ENCODE measurements around the gene SPIRE1. TPM values are rescaled to one million over a fixed set of nuclear protein-coding genes. Genes with fewer than 3 reads are reported as not detected.

Gene SPIRE1
- total and polyA plus RNA-seq, 8 donors: 3.1 to 24.4 (median 8.4) TPM

DNA sequence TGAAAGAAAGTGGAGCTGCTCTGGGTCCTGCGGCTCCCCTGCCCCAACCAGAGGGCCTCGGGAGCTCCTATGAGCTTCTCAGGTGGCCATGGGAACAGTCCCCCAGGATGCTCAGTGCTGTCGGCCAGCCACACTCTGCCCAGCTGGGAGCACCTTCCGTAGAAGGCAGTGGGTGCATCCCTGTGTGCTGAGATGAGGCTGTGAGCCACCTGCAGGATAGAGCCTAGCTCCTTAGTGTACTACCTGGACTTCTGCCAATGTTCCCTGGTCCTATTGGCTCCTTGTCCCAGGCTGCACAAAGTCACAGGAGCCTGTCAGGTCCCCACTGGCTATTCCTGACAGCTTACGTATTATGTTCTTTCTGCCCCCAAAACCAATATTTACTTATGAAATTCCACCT is 234.1 kb downstream of the SPIRE1 start:
- H3K4me1 ChIP-seq: peaks cover 5 to 20% (median 17%) of the 10 kb centered on the region in 4 donors
- peak in 1 of 2 donors; percentile 46 for DNase-seq
- H3K9me3 ChIP-seq: no peaks in the 10 kb centered on the region
- peaks cover 0 to 24% (median 11%) of the 10 kb centered on the region in 4 donors for H3K36me3 ChIP-seq
- WGBS, 5 donors: 45 to 80% (median 53%) methylated on average over 1 to 5 of the region's 5 CpGs
- H3K27me3 ChIP-seq: no peaks in the 10 kb centered on the region
- no peak overlapping the region for H3K4me3 ChIP-seq
- intact Hi-C loops (cut with DNase I; ENCODE audit: low total_unique reads): no loop called here
- H3K27ac ChIP-seq: no peak overlapping the region
- TF ChIP-seq, protein P1, sequence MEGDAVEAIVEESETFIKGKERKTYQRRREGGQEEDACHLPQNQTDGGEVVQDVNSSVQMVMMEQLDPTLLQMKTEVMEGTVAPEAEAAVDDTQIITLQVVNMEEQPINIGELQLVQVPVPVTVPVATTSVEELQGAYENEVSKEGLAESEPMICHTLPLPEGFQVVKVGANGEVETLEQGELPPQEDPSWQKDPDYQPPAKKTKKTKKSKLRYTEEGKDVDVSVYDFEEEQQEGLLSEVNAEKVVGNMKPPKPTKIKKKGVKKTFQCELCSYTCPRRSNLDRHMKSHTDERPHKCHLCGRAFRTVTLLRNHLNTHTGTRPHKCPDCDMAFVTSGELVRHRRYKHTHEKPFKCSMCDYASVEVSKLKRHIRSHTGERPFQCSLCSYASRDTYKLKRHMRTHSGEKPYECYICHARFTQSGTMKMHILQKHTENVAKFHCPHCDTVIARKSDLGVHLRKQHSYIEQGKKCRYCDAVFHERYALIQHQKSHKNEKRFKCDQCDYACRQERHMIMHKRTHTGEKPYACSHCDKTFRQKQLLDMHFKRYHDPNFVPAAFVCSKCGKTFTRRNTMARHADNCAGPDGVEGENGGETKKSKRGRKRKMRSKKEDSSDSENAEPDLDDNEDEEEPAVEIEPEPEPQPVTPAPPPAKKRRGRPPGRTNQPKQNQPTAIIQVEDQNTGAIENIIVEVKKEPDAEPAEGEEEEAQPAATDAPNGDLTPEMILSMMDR (IDR thresholded peaks at IDR 0.05): no peak
- TF ChIP-seq POLR2AphosphoS5 (IDR thresholded peaks at IDR 0.05) (no peak), POLR2A (IDR thresholded peaks at IDR 0.05) (no peak), EP300 (IDR thresholded peaks at IDR 0.05) (no peak)

DNA sequence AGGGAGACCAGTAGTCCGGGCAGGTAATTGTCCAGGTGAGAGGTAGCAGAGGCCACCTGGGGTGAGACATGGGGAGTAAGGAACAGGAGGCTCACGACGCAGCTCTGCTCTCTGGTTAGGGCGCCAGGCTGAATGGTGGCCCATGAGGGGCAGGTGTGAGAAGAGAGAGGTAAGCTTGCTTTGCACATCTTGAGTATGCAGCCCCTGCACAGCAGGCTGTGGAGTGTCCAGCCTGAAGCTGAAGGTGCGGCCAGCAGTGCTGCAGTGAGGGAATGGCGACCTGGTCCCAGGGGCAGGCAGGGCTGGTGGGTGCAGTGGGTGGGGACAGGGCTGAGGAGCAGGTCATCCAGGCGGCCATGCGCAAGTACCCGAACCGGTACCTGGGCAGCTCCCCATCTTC is 234.5 kb downstream of the SPIRE1 start:
- Histone ChIP-seq H3K27me3 (no peaks in the 10 kb centered on the region), H3K36me3 (peaks cover 0 to 20% (median 9%) of the 10 kb centered on the region in 4 donors), H3K4me1 (peaks cover 5 to 20% (median 17%) of the 10 kb centered on the region in 4 donors), H3K9me3 (no peaks in the 10 kb centered on the region), H3K4me3 (no peak overlapping the region), H3K27ac (no peak overlapping the region)
- intact Hi-C loops (cut with DNase I; ENCODE audit: low total_unique reads): no loop called here
- WGBS, 5 donors: 83 to 93% (median 91%) methylated on average over 5 to 10 of the region's 10 CpGs
- DNase-seq: no peak
- TF ChIP-seq POLR2AphosphoS5 (IDR thresholded peaks at IDR 0.05): no peak
- TF ChIP-seq POLR2A (IDR thresholded peaks at IDR 0.05): no peak
- TF ChIP-seq EP300 (IDR thresholded peaks at IDR 0.05): no peak
- TF ChIP-seq, protein P1 (IDR thresholded peaks at IDR 0.05): no peak

DNA sequence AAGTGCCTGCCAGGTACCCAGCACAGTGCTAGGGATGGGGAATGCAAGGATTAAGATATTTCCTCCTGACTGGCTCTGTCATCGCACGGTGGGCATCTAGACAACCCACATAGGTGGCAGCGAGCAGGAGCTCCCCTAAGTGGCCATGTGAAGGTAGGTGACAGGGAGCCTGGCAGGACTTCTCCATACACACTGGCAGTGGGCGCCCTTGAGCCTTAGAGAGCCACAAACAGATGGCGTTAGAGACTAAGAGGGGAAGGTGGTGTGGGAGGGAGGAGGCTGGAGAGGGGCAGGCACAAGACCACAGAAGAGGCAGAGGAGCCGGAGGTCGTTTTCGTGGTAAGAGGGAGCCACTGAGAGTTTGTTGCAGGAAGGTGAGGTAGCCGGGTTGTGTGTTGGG is 235.0 kb downstream of the SPIRE1 start:
- 77 to 83% (median 80%) methylated on average over 9 of the region's 9 CpGs for WGBS, 5 donors
- H3K9me3 ChIP-seq: no peaks in the 10 kb centered on the region
- peaks cover 0 to 15% (median 7%) of the 10 kb centered on the region in 4 donors for H3K36me3 ChIP-seq
- TF ChIP-seq, protein P1 (IDR thresholded peaks at IDR 0.05): no peak
- TF ChIP-seq EP300 (IDR thresholded peaks at IDR 0.05) (no peak), POLR2AphosphoS5 (IDR thresholded peaks at IDR 0.05) (no peak), POLR2A (IDR thresholded peaks at IDR 0.05) (no peak)
- no peak for DNase-seq
- intact Hi-C loops (cut with DNase I; ENCODE audit: low total_unique reads): no loop called here
- H3K27me3 ChIP-seq: no peaks in the 10 kb centered on the region
- H3K4me1 ChIP-seq: peaks cover 5 to 20% (median 17%) of the 10 kb centered on the region in 4 donors
- H3K4me3 ChIP-seq: no peak overlapping the region
- no peak overlapping the region for H3K27ac ChIP-seq

DNA sequence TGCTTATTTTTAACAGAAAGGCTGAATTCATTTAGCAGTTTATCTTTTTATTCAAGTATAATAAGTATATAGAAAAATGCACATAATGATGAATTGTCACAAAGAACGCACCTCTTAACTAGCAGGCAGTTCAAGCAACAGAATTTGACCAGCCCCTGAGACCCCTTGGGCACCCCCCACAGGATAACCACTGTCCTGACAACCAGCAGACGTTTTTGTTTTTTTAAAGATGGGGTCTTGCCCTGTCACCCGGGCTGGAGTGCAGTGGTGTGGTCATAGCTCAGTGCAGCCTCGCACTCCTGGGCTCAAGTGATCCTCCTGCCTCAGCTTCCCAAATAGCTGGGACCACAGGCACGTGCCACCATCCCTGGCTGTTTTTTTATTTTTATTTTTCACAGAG is 236.2 kb downstream of the SPIRE1 start:
- intact Hi-C loops (cut with DNase I; ENCODE audit: low total_unique reads): no loop called here
- H3K27me3 ChIP-seq: no peaks in the 10 kb centered on the region
- peaks cover 0 to 3% (median under 1%) of the 10 kb centered on the region in 4 donors for H3K36me3 ChIP-seq
- 79 to 91% (median 85%) methylated on average over 5 of the region's 5 CpGs for WGBS, 5 donors
- H3K27ac ChIP-seq: no peak overlapping the region
- H3K4me3 ChIP-seq: no peak overlapping the region
- TF ChIP-seq EP300 (IDR thresholded peaks at IDR 0.05) (no peak), POLR2AphosphoS5 (IDR thresholded peaks at IDR 0.05) (no peak), POLR2A (IDR thresholded peaks at IDR 0.05) (no peak)
- TF ChIP-seq, protein P1 (IDR thresholded peaks at IDR 0.05): no peak
- H3K9me3 ChIP-seq: no peaks in the 10 kb centered on the region
- DNase-seq: no peak
- peaks cover 5 to 20% (median 17%) of the 10 kb centered on the region in 4 donors for H3K4me1 ChIP-seq

Data from stomach (tissue), 9 donors.